NCI-H2227 treated with DMSO at 0.1 percent for 48 hours (cell line): ENCODE measurements around the gene TYW1B.
A peak's percentile ranks its signal among the peaks of the same experiment; 100 is the strongest.
"Not testable (repeated sequence)": the region's sequence is repeated elsewhere in the genome, so short reads cannot be mapped to it uniquely, and the experiment has no call there.

Source experiments
- DNase-seq: peaks from one replicate; lab custom pipeline; 2025; lab: John Stamatoyannopoulos, UW

The TYW1B gene

DNA sequence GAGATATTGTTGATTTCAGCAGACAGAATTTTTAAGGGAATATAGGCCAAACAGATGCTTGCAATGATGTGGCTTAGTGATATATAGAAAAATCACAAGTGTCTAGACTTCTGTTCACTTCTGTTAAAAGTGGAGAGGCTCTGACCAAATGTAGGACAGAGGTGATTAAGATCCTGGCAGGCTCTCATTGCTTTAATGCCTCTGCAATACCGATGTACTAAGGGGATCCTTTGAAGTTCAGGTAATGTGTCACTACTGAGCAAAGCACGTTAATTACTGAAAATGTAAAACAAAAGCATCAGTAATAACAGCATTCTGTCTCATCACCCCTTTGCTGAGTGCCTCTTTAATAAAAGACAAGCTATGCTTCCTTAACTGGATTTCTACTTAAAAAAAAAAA, 131.4 kb downstream of the TYW1B start:
- not testable (repeated sequence) for DNase-seq

DNA sequence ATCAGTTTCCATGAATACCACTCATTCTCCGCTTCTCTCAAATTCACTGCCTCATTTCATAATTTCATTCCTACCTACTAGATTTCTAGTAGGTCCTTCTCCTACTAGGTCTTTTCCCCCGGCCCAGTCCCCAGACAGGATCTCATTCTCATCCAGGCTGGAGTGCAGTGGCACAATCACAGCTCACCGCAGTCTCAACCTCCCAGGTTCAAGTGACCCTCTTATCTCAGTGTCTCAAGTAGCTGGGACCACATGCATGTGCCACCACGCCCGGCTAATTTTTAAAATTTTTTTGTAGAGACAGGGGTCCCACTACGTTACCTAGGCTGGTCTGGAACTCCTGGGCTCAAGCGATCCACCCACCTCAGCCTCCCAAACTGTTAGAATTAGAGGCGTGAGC, 132.5 kb downstream of the TYW1B start:
- not testable (repeated sequence) for DNase-seq

DNA sequence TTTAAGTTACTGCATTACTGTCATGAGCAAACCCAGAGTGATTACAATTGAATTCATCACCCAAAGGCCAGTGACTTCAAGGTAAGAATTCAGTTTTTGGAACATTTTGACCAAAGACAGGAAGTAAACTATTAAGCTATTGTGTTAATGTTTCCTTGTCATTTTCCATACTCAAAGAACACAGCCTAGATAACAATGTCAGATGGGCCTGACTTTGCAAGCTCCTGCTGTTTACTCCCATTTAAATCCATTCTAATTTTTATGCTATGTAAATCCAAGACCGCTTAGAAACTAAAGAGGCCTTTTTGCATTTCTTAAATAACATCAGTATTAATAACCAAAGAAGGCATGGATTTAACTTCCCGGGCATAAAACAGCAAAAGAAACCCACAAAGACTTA, 136.6 kb downstream of the TYW1B start:
- DNase-seq: not testable (repeated sequence)

DNA sequence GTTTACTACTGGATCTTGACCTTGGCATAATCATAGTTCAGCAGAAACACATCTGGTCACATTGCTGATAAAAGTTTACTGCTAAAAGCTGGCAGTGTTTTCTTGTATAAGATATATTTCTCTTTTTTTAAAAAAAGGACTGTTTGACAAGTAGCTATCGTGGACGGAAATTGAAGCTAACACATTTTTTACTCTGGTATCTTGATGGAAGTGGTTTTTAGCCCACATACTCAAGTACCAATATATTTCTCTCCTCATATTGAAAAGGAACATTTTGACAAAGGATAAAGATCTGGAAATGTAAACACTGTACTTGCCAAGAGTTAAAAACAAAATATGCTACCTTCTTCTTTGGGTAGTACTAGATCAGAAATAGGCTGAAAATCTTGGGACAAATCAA, 137.8 kb downstream of the TYW1B start:
- not testable (repeated sequence) for DNase-seq

DNA sequence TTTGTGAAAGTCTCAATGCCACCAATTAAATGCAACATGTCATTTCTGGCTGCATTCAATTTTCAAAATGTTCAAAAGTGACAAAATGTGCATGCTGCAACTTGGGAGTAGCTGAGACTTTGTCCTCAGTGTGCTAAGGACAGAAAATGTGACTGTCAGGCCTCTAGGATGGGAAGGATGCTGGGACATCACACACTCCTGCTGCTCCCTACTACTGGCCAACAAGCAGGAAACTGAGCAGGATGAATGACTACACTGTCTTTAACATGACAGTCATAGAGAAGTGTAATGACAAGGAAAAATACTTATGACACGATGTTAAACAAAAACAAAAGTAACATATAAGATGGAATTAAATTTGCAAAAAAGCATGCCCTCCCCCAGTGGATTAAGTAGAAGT, 138.7 kb downstream of the TYW1B start:
- DNase-seq: not testable (repeated sequence)

DNA sequence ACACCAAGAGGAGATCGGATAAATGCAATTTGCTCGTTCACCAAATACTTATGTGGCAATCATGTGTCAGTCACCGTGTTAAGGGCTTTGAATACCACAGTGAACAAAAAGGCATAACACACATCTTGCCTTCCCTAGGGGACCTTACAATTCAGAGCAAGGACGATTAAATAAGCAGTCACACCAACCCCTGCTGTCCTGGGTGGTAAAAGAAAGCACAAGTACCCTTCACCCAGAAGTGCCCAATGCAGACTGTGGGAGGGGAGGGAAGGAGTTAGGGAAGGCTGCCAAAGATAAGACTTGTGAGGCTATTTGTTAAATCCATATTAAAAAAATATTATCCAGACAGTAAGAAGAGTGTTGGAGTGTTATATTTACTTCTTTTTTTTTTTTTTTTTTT, 146.8 kb downstream of the TYW1B start:
- not testable (repeated sequence) for DNase-seq

DNA sequence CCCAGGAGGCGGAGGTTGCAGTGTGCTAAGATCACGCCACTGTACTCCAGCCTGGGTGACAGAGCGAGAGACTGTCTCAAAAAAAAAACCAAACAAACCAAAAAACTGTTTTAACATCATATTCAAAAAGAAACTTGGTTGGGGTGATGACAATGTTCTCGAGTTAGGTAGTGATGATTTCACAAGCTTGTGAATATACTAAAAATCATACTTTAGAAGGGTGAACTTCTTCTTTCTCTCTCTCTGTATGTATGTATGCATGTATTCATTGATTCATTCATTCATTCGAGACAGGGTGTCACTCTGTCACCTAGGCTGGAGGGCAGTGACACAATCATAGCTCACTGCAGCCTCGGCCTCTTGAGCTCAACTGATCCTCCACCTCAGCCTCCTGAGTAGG, 151.1 kb downstream of the TYW1B start:
- not testable (repeated sequence) for DNase-seq

DNA sequence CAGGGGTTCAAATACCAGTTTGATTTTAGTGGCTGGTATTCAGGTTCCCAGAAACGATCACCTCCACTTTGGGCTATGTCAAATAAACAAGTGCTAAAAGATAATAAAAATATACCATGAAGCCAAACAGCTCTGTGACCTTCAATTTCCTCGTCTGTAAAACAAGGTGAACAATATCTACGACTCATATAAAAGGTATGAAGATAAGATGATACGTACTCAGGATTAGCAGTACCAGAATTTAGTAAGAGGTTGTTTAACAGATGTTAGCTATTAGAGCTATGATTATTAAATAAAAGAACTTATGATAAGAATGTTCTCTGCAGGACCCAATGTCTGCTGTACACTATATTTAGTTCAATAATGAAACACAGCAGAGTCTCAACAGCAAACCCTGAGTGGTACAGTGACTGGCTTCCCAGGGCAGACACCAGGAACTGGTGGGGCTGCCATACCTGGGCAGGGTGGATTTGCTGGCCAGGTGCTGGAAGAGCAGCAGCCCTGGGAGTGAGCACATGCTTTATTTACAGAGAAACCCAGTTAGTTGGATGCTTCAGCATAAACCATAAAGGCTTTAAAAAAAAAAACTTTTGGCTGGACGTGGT, 151.8 kb downstream of the TYW1B start:
- not testable (repeated sequence) for DNase-seq

DNA sequence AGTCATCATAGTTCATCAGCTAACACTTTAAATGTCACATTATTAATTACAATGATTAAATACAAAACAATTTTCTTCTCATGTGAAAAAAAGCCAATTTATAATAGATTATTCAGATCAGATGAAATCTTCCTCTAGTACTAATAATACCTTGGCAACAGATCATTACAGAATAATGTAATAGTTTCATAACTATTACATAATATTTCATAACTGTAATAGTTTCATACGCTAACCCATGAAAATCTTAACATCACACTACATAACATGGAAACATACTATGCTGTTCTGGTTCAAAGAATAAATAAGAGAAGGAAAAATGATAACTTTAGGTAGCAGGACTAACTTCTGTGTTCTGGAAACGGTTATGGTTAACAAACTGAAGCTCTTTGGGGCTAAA, 152.3 kb downstream of the TYW1B start:
- not testable (repeated sequence) for DNase-seq

DNA sequence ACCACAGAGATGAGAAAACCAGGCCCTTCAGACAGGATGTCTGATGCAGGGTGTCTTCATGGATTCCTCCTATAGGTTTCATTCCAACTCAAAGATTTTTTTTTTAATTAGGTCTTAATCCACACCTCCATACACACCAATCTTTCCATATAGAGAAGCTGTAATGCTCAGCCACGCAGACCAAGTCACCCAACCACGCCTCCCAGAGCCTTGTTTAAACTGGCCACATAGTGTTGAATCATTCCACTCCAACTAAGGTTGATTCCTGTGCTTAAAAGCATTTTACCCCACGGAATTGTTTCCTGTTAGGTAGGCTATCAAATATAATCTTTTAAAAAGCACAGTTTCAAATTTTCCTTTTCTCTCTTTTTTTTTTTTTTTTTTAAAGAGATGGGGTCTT, 153.6 kb downstream of the TYW1B start:
- no peak for DNase-seq

DNA sequence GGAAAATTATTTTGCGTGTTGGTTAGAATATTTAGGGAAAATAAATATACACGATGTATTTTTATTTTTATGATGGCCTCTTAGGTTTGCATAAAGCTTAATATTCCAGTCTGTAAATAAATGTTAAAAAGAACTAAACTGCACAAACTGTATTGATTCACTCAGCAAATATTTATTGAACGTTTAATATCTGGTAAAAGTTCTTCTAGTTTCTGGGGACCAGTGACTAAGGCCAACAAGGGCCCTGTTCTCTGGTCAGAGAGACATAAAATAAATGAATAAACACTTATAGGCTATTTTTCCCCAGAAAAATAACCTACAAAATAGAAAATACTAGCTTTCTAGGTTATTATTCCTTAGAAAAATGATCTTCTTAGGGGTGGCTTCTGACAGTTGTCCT, 157.2 kb downstream of the TYW1B start:
- not testable (repeated sequence) for DNase-seq

DNA sequence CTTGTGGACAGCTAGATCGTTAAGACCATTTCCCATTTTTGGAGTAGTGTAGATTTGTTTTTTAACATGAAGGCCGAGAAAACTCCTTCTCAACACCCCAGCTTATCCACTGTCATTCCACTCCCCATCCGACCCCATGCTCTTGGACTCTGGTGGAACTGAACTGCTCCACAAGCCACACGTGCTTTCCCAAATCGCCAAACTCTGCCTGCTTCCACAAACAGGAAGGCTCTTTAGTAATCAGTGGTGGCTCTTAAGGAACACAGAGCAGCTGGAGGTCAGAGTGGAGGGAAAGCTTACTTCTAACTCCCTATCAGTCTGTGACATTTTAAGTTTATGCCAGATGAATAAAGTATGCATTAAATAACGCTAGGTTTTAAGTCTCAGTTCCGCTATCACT, 159.6 kb downstream of the TYW1B start:
- DNase-seq: not testable (repeated sequence)

DNA sequence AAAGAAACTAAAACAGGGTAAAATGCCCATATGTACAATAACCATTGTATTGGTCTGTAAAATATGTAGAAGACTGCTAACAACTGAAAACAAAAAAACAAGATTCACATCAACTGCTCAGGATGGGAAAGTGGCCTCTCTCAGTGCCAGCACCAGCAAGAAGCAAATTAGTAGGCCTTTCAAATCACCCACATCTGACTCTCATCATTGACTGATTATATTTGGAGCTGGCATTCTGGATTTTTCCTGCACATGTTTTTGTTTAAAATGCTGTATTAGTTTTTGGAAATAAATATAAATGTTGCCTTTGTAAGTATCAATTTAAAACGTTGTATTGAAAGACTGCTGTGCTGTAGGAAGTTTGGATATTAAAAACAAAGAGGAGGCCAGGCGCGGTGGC, 161.0 kb downstream of the TYW1B start:
- DNase-seq: not testable (repeated sequence)

DNA sequence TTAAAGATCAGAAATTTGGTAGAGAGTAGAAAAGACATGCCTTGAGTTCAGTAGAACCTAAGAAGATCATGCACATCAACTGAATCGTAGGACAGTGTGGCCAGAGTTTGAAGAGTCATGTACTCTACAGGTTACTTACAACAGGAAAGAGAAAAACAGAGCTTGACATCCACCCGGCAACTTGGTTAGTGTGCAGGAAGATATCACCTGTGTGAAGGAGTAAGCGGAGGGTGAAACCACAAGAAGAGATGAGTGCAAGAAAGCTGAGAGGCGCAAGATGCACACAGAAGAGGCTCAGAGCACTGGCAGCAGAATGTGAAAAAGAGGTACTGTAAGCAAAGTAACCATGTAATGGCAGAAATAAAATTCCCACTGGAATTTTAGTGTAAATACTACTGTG, 179.4 kb downstream of the TYW1B start:
- not testable (repeated sequence) for DNase-seq

DNA sequence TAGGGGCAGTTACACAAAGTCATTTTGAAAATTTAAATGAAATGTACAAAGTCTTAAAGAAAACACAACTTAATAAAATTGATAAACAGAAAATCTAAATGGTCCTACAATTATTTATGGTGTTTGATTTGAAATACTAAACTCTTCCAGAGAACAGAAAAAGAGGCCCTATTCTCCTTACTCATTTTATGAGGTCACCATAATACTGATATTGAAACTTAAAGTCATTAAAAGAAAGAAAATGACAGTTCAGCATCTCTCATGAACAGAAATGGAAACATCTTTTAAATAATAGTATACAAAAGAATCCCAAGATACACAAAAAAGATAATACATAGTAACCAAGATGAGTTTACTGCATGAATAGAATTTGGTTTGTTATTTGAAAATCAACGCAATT, 184.3 kb downstream of the TYW1B start:
- not testable (repeated sequence) for DNase-seq

DNA sequence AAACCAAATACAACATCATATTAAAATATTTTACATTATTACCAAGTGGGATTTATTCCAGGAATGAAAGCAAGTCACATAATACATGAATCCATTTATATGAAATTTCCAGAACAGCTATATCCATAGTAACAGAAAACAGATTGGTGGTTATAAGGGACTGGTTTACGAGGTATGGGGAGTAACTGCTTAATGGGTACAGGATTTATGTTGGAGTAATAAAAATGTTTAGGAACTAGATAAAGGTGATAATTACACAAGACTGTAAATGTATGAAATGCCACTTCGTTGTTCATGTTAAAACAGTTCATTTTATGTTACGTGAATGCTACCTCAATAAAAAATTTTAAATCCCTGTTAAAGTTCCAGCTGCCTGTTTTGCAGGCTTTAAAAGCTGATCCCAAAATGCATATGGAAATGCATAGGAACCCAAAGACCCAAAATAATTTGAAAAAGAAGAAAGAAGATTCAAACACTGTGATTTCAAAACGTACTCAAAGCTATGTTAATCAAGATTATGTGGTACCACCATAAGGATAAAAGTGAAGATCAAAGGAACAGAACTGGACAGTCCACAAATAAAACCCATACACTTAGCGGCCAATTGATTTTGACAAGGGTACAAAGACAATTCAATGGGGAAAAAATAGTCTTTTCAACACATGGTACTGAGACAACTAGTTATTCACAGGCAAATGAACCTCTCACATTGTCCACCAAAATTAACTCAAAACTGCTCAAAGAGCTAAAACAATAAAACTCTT, 186.3 kb downstream of the TYW1B start:
- not testable (repeated sequence) for DNase-seq

DNA sequence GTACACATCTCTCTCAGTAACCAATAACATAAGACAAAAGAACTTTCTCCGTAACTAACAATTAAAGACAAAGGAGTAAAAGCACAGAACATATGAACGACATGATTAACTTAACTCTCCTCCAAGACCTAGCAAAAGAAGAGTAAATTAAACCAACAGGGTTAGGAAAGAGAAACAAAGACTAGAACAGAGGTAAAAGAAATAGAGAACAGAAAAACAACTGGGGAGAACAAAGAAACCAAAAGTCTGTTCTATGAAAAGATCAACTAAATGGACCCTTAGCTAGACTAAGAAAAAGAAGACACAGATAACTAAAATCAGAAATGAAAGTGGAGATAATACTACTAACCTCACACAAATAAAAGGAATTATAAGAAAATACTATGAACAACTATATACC, 187.3 kb downstream of the TYW1B start:
- not testable (repeated sequence) for DNase-seq

DNA sequence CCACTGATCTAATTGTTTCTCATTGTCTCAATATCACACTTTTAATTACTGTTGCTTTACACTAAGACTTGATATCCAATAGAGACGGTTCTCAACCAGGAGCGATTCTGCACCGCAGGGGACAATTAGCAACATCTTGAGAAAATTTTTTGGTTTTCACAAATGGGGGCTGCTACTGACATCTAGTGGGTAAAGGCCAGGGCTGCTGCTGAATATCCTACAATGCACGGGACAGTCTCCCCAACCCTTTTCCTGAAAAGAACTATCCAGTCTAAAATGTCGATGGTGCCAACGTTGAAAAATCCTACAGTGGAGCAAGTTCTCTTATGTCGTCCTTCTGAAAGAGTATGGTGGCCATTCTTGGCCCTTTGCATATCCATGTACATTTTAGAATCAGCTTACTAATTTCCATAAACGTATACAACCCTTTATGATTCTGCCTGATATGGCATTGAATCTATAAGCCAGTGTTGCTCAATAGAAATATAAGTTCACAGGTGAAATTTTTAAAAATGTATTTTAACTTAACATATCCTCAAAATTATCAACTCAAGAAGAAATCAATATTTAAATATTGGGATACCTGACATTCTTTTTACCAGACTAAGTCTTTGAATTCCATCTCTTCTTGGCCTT, 192.6 kb downstream of the TYW1B start:
- DNase-seq: peak; percentile 12

DNA sequence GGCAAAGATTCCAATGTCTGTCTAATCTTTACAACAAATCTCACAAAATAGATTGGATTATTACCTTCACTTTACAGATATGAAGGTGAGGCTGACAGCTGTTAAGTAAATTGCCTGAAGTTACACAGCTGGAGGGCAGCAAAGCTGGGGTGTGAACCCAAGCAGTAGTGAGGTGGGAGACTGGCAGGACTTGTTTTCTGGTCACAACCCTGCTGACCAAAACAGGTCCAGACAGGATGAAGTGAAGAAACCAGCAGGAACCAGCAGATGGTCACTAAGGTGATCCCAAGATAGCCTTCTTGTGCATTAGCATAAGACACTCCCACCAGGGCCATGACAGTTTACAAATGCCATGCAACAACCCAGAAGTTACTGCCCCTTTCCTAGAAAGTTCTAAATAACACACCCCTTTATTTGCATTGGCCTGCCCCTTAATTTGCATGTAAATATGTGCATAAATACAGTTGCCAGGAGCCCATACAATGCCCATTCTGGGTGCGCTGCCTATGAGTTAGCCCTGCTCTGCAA, 195.2 kb downstream of the TYW1B start:
- not testable (repeated sequence) for DNase-seq

DNA sequence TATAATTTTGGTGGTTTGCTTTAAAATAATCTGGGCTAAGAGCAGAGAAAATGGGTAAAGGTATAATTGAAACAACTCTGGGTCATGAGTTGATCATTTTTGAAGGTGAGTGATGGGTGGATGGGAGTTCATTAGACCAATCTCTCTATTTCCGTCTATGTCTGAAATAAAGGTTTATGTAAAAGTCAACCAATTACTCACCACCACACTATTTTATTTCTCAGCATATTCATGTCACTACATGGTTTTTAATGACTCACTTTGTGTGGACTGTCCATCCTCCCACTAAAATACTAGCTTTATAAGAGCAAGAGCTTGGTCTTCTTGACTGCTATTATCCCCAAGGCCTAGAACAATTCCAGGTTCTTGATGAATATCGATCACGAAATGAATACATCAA, 199.6 kb downstream of the TYW1B start:
- DNase-seq: not testable (repeated sequence)

DNA sequence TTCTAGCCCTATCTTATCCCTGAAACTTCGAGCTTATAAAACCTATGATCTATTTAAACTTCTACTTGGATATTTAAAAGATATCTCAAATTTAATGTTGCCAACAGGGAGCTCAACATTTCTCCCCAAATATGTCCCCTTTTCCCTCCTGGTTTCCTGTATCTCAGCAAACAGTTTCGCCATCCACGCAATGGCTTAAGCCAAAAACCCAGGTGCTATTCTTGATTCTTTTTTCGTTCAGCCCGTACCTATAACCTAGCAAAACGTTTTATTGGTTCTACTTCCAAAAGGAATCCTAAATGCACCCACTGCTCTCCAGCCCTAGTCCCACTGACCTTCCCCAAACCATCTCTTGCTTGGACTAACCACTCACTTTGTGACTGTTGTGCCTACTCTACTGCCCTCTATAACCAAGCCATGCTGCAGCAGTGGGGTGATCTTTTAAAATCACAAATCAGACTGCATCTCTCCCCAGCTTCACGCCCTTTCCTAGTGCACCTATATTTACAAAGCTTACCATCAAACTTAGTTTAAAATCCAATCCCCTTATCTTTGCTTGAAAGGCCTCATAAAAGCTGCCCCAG, 201.5 kb downstream of the TYW1B start:
- not testable (repeated sequence) for DNase-seq

DNA sequence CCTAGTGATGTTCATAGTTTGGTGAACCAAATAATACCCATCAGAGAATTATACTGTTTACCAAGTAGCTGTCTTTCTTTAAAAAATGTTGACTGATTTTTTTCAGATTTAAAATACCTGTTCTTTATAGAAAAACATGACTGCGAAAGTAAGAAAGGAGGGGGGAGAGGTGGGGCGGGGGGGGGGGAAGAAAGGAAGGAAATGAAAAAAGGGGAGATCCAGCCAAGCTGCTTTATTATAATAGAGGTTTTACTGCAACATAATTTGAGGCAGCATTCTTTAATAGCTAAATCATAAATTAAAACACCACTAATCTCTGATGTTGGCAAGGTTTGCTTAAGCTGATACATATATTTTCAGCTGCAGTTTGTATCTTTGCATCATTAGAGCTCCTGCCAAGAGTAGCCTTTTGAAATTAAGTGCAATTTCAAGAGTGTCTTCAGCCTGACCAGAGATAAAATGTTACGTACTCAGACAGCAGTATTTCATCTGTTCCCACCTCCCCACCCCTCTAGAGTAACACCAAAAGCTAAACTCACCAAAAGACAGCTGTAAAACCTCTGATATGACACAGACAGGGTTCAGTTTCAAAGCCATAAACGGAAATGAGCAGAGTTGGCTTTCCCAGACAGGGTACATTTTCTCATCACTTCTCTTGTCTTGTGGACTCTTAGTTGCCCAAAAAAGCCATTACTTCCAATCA, 202.1 kb downstream of the TYW1B start:
- not testable (repeated sequence) for DNase-seq
